Activated CD8-positive, alpha-beta memory T cell treated with anti-CD3 and anti-CD28 coated beads, Interleukin-2, amount 50 U/mL, for 24 hours (primary cell): ENCODE results near the gene VWDE.

ENCODE experiments used
- DNase-seq: peaks from one replicate; pipeline ENCODE4 v3.0.0-alpha.2; 2020; ENCODE audit errors: extremely low read depth

VWDE gene

GRCh38 chr7:12290761-12291160 lies 112.9 kb downstream of the VWDE start:
- DNase-seq, result no peak

DNA sequence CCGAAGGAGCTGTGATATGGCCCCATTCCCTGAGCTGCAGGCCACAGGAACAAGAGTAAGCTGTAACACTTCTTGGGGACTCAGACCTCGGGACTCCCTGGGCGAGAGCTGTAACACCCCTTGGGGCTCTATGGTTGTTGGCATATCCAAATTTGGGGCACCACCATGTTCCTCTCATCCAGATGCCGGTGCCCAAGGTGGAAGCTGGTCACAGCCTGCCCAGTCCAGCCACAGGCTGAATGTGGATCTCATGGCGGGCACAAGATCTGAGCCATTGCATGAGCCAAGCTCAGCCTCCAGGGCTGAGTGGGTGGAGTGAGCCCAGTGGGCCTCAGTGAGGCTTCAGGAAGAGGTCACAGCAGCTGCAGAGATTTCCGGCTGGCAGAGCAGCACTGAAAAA lies 113.7 kb downstream of the VWDE start:
- DNase-seq, result no peak

- DNase-seq, result no peak
Observed at GRCh38 chr7:12287901-12288300, 115.8 kb downstream of the VWDE start.

GRCh38 chr7:12281038-12281437 lies 122.6 kb downstream of the VWDE start:
- no peak for DNase-seq
